T-cell (primary cell): Measurements from ENCODE around the gene UEVLD. TPM values are rescaled to one million over a fixed set of nuclear protein-coding genes. Genes with fewer than 3 reads are reported as not detected.
A peak's percentile ranks its signal among the peaks of the same experiment; 100 is the strongest.

ENCODE experiments used
- ATAC-seq, 4 experiments: fragments of 200-7000 bp in 3 of 4; fragments of 150-1000 bp in 1 of 4; cut with Tn5 transposase; replicated peaks in 1 of 4; 1 replicate in 3 of 4; 2 replicates in 1 of 4; pipeline ENCODE4 v1.10.0; 2021; ENCODE audit warnings: moderate library complexity in 3 of 4, mild to moderate bottlenecking in 2 of 4, moderate number of reproducible peaks in 1 of 4
- CTCF ChIA-PET, 2 donors: fragments of 300-600 bp; sonication (Branson Sonifier 250); formaldehyde crosslinking; loops; one replicate each; lab custom pipeline; 2022; ENCODE audit warnings: antibody characterized with exemption in 2 of 2; lab: Charles Lee
- POLR2A ChIA-PET, 2 donors: fragments of 300-600 bp; sonication (Branson Sonifier 250); formaldehyde crosslinking; loops; one replicate each; lab custom pipeline; 2022; ENCODE audit warnings: antibody characterized with exemption in 2 of 2; lab: Charles Lee
- DNase-seq, 35 experiments: peaks; one replicate each; pipeline versions ENCODE4 v3.0.0 to v3.0.0-alpha.2; 2013 to 2023
- H3K27ac ChIP-seq: one replicate; pipeline ENCODE4 v1.5.1; 2013; ENCODE audit warnings: low read length
- H3K27me3 ChIP-seq, 2 experiments: replicated peaks in 1 of 2; 1 replicate in 1 of 2; 2 replicates in 1 of 2; pipeline versions ENCODE4 v1.6.1 to v1.7.0; 2013; ENCODE audit warnings: low read length in 1 of 2, mixed read lengths in 1 of 2; ENCODE audit not compliant: control insufficient read depth in 2 of 2, insufficient read depth in 2 of 2; ENCODE audit errors: extremely low read depth in 1 of 2
- H3K36me3 ChIP-seq, 2 donors: 1 replicate in 1 of 2; 2 replicates in 1 of 2; pipeline versions ENCODE4 v1.6.1 to v1.7.0; 2013; ENCODE audit warnings: low read length in 1 of 2; ENCODE audit not compliant: control insufficient read depth in 2 of 2, insufficient read depth in 1 of 2; ENCODE audit errors: extremely low read depth in 1 of 2
- H3K4me1 ChIP-seq, 2 experiments: 1 replicate in 1 of 2; 2 replicates in 1 of 2; pipeline versions ENCODE4 v1.6.1 to v1.7.0; 2013; ENCODE audit warnings: low read length in 2 of 2, mixed read lengths in 1 of 2; ENCODE audit not compliant: insufficient read depth in 2 of 2, control insufficient read depth in 1 of 2; ENCODE audit errors: extremely low read depth in 1 of 2
- H3K4me3 ChIP-seq, 2 donors: 1 replicate in 1 of 2; 2 replicates in 1 of 2; pipeline versions ENCODE4 v1.5.1 to v1.7.0; 2013; ENCODE audit warnings: mild to moderate bottlenecking in 2 of 2, low read length in 1 of 2, moderate library complexity in 1 of 2; ENCODE audit not compliant: control insufficient read depth in 1 of 2; ENCODE audit errors: extremely low read depth in 1 of 2
- H3K9me3 ChIP-seq: 2 replicates; pipeline ENCODE4 v1.7.0; 2013
- H3K27ac Mint-ChIP-seq, 2 donors: one replicate each; pipeline ENCODE4 v1.8.0; 2020 to 2021; ENCODE audit warnings: mild to moderate bottlenecking in 2 of 2, mixed read lengths in 2 of 2
- H3K27me3 Mint-ChIP-seq, 2 donors: one replicate each; pipeline ENCODE4 v1.8.0; 2021 to 2022; ENCODE audit warnings: mixed read lengths in 2 of 2
- H3K36me3 Mint-ChIP-seq: one replicate; pipeline ENCODE4 v1.8.0; 2021; ENCODE audit warnings: mixed read lengths
- H3K4me1 Mint-ChIP-seq, 3 donors: one replicate each; pipeline ENCODE4 v1.8.0; 2020 to 2022; ENCODE audit warnings: mixed read lengths in 3 of 3, mild to moderate bottlenecking in 1 of 3
- H3K4me3 Mint-ChIP-seq, 3 donors: one replicate each; pipeline ENCODE4 v1.8.0; 2020 to 2022; ENCODE audit warnings: mild to moderate bottlenecking in 3 of 3, mixed read lengths in 3 of 3, moderate library complexity in 3 of 3
- H3K9me3 Mint-ChIP-seq, 3 donors: one replicate each; pipeline ENCODE4 v1.8.0; 2020 to 2022; ENCODE audit warnings: mixed read lengths in 3 of 3
- WGBS: methylation state at CpG from one replicate; pipeline ENCODE4 v1.1.5; 2013; ENCODE audit warnings: missing lambda C conversion rate; ENCODE audit not compliant: insufficient coverage; 5-methylcytosine and 5-hydroxymethylcytosine counted together
- total RNA-seq, 35 experiments: library from RNA in 6 of 35; stranded (reverse) in 6 of 35; fragments of 120-200 nt in 1 of 35; gene quantifications; one replicate each; pipeline versions ENCODE4 v1.2.1 to v1.2.4 and lab custom pipeline; 2013 to 2026

Gene UEVLD
- total RNA-seq, 5 donors from 2014 or later (not counting 1 experiment from before 2014, with no cell fraction given): 3.9 to 9.0 (median 7.1) TPM

- Histone ChIP-seq H3K4me1 (peaks cover 0 to 18% of the 10 kb centered on the region in 2 experiments), H3K27me3 (no peaks in the 10 kb centered on the region), H3K36me3 (no peaks in the 10 kb centered on the region), H3K27ac (no peak overlapping the region), H3K4me3 (no peak overlapping the region), H3K9me3 (no peaks in the 10 kb centered on the region)
- H3K27ac Mint-ChIP-seq: no peak overlapping the region
- ChIA-PET POLR2A (interaction anchor here (0.5 to 0.7 kb wide), 4 partner anchors 9 to 143 kb away, joined by 3 to 4 read pairs (median 4); no protein-coding TSS in a partner anchor), CTCF (interaction anchor here (0.6 to 1.1 kb wide), 6 partner anchors 26 to 358 kb away, joined by 3 to 4 read pairs (median 3); partner anchors contain the start of gene SAA1 (in 1 of the 2))
- H3K9me3 Mint-ChIP-seq: peaks cover 0 to 7% (median 5%) of the 10 kb centered on the region in 3 donors
- H3K27me3 Mint-ChIP-seq: no peaks in the 10 kb centered on the region
- no CpG with 5 or more reads among the region's 1 CpG for WGBS
- peaks cover 35 to 67% (median 58%) of the 10 kb centered on the region in 3 donors for H3K4me1 Mint-ChIP-seq
- no peak for DNase-seq
- H3K36me3 Mint-ChIP-seq: peaks cover 15% of the 10 kb centered on the region
- no peak for ATAC-seq
- no peak overlapping the region for H3K4me3 Mint-ChIP-seq
These were observed 35.6 kb upstream of the UEVLD start for GRCh38 chr11:18624161-18624560.

- no peaks in the 10 kb centered on the region for H3K27me3 ChIP-seq
- H3K9me3 ChIP-seq: no peaks in the 10 kb centered on the region
- CTCF ChIA-PET: interaction anchor here in 1 of 2 donors (0.6 to 1.1 kb wide), 2 partner anchors 83 to 99 kb away, joined by 3 to 4 read pairs; no protein-coding TSS in a partner anchor
- H3K27me3 Mint-ChIP-seq: no peaks in the 10 kb centered on the region
- H3K4me1 Mint-ChIP-seq: peaks cover 35 to 68% (median 58%) of the 10 kb centered on the region in 3 donors
- H3K4me1 ChIP-seq: peaks cover 4 to 21% of the 10 kb centered on the region in 2 experiments
- no peaks in the 10 kb centered on the region for H3K36me3 ChIP-seq
- POLR2A ChIA-PET: interaction anchor here (0.6 to 0.7 kb wide), 3 partner anchors 10 to 1785 kb away, joined by 4 read pairs; no protein-coding TSS in a partner anchor
- DNase-seq (no peak), ATAC-seq (no peak)
- WGBS: no CpG with 5 or more reads among the region's 2 CpGs
- no peak overlapping the region for H3K27ac ChIP-seq
- no peak overlapping the region for H3K4me3 ChIP-seq
- H3K36me3 Mint-ChIP-seq: peaks cover 15% of the 10 kb centered on the region
- no peak overlapping the region for H3K4me3 Mint-ChIP-seq
- peaks cover 0 to 7% (median 5%) of the 10 kb centered on the region in 3 donors for H3K9me3 Mint-ChIP-seq
- no peak overlapping the region for H3K27ac Mint-ChIP-seq
These were observed 35.2 kb upstream of the UEVLD start for GRCh38 chr11:18623707-18624106.

DNA sequence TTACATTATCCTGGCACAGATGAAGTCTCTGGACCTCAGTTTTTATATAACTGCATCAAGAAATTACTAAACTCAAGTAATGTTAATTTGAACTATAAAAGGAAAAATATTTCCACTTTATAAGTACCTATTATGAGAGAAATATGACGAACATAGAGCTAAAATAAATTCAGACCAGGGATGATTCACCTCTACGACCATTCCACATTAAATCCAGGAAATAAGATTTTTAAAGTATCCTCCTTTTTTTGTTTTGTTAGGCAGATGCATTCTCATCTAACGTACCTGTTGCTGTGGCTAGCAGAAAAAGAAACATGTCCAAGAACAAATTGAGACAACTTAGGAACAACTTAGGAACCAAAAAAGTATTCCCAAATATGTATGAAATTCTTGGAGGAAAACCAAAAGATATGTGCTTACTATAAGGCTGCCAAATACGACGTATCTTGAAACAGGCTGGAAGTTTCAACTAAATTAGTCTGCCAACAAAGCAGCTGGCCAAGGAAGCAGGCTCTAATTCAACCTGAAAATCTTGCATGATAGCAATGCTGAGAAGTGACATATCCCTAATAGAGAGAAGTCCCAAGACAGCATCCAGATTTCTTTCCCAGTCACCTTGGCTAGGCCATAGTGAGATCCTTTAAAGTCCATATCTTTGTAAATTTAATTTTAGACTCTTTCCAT, 29.9 kb upstream of the UEVLD start:
- no CpG with 5 or more reads among the region's 5 CpGs for WGBS
- H3K9me3 ChIP-seq: no peaks in the 10 kb centered on the region
- H3K36me3 Mint-ChIP-seq: peaks cover 25% of the 10 kb centered on the region
- DNase-seq (no peak), ATAC-seq (no peak)
- H3K27me3 Mint-ChIP-seq: no peaks in the 10 kb centered on the region
- POLR2A ChIA-PET: interaction anchor here (0.5 to 1.4 kb wide), 6 partner anchors 11 to 92 kb away, joined by 3 to 8 read pairs (median 3); partner anchors contain the start of genes SPTY2D1 (in 1 of the 2), TSG101 (in 1 of the 2) and UEVLD (in 1 of the 2)
- peak overlapping the region; percentile 30 to 60 for H3K27ac Mint-ChIP-seq
- peaks cover 8 to 25% of the 10 kb centered on the region in 2 donors for H3K36me3 ChIP-seq
- peaks cover 10 to 31% of the 10 kb centered on the region in 2 experiments for H3K4me1 ChIP-seq
- H3K4me1 Mint-ChIP-seq: peaks cover 55 to 72% (median 64%) of the 10 kb centered on the region in 3 donors
- H3K27ac ChIP-seq: peak overlapping the region; percentile 30
- H3K27me3 ChIP-seq: no peaks in the 10 kb centered on the region
- CTCF ChIA-PET: interaction anchor here (0.7 to 1.0 kb wide), 8 partner anchors 10 to 1797 kb away, joined by 3 to 5 read pairs (median 4); partner anchors contain the start of gene SPTY2D1 (in 1 of the 2)
- no peaks in the 10 kb centered on the region for H3K9me3 Mint-ChIP-seq
- H3K4me3 Mint-ChIP-seq: peak overlapping the region; percentile 51 to 66 (median 57)
- H3K4me3 ChIP-seq: no peak overlapping the region

GRCh38 chr11:18617688-18618341, 29.3 kb upstream of the UEVLD start:
- peaks cover 29% of the 10 kb centered on the region for H3K36me3 Mint-ChIP-seq
- Histone ChIP-seq H3K4me1 (peaks cover 10 to 31% of the 10 kb centered on the region in 2 experiments), H3K4me3 (peak overlapping the region; percentile 16 to 18), H3K9me3 (no peaks in the 10 kb centered on the region), H3K27me3 (no peaks in the 10 kb centered on the region), H3K27ac (peak overlapping the region; percentile 30), H3K36me3 (peaks cover 8 to 25% of the 10 kb centered on the region in 2 donors)
- ATAC-seq: peak; percentile 60 to 94 (median 90)
- H3K4me3 Mint-ChIP-seq: peak overlapping the region; percentile 51 to 66 (median 57)
- no peaks in the 10 kb centered on the region for H3K27me3 Mint-ChIP-seq
- H3K4me1 Mint-ChIP-seq: peaks cover 58 to 67% (median 59%) of the 10 kb centered on the region in 3 donors
- no peaks in the 10 kb centered on the region for H3K9me3 Mint-ChIP-seq
- CTCF ChIA-PET: interaction anchor here in 1 of 2 donors (0.6 to 1.0 kb wide), 8 partner anchors 11 to 262 kb away, joined by 3 to 5 read pairs (median 4); partner anchors contain the start of gene SPTY2D1
- peak overlapping the region; percentile 30 to 60 for H3K27ac Mint-ChIP-seq
- no CpG with 5 or more reads among the region's 10 CpGs for WGBS
- DNase-seq: peak in 26 of 35 experiments; percentile 6 to 67 (median 24)
- POLR2A ChIA-PET: interaction anchor here (0.5 to 1.4 kb wide), 8 partner anchors 12 to 224 kb away, joined by 3 to 8 read pairs (median 3); partner anchors contain the start of genes SPTY2D1 (in 2 of the 2), LDHA (in 1 of the 2), TSG101 (in 1 of the 2) and UEVLD (in 1 of the 2)

- ATAC-seq: no peak
- ChIA-PET POLR2A (interaction anchor here (0.6 to 1.2 kb wide), 3 partner anchors 14 to 90 kb away, joined by 3 to 5 read pairs (median 4); no protein-coding TSS in a partner anchor), CTCF (no interaction called here)
- peaks cover 10 to 24% of the 10 kb centered on the region in 2 experiments for H3K4me1 ChIP-seq
- Mint-ChIP-seq H3K9me3 (no peaks in the 10 kb centered on the region), H3K4me3 (no peak overlapping the region), H3K4me1 (peaks cover 47 to 51% (median 48%) of the 10 kb centered on the region in 3 donors), H3K36me3 (peaks cover 38% of the 10 kb centered on the region), H3K27me3 (no peaks in the 10 kb centered on the region), H3K27ac (peak overlapping the region; percentile 0 to 27)
- no peak overlapping the region for H3K4me3 ChIP-seq
- no peaks in the 10 kb centered on the region for H3K27me3 ChIP-seq
- no peaks in the 10 kb centered on the region for H3K9me3 ChIP-seq
- WGBS: 55% methylated on average over 5 of the region's 11 CpGs
- H3K27ac ChIP-seq: peak overlapping the region; percentile 10
- no peak for DNase-seq
- H3K36me3 ChIP-seq: peaks cover 8 to 36% of the 10 kb centered on the region in 2 donors
These were observed 27.3 kb upstream of the UEVLD start for GRCh38 chr11:18615628-18616392.
